CD14-positive monocyte (primary cell): ENCODE results near the gene TOR4A. TPM values are rescaled to one million over a fixed set of nuclear protein-coding genes. Genes with fewer than 3 reads are reported as not detected.

ENCODE experiments used
- DNase-seq, 3 donors: peaks; one replicate each; pipeline ENCODE4 v3.0.0-alpha.2; 2011 to 2022
- H2AFZ ChIP-seq: 2 replicates; pipeline ENCODE4 v1.6.0; 2012; ENCODE audit warnings: mild to moderate bottlenecking, low read depth, low read length, inconsistent platforms; ENCODE audit not compliant: insufficient read depth, poor library complexity, severe bottlenecking
- H3K27ac ChIP-seq, 2 donors: 1 replicate in 1 of 2; 2 replicates in 1 of 2; pipeline ENCODE4 v1.5.1; 2012 to 2013; ENCODE audit warnings: low read length in 2 of 2, control low read depth in 1 of 2, inconsistent platforms in 1 of 2, low read depth in 1 of 2, mild to moderate bottlenecking in 1 of 2
- H3K27me3 ChIP-seq, 2 donors: one replicate each; pipeline versions ENCODE4 v1.6.0 to v1.6.1; 2011 to 2013; ENCODE audit warnings: low read length in 2 of 2; ENCODE audit not compliant: control insufficient read depth in 2 of 2, insufficient read depth in 2 of 2
- H3K36me3 ChIP-seq, 2 donors: replicated peaks in 1 of 2; 1 replicate in 1 of 2; 2 replicates in 1 of 2; pipeline versions ENCODE4 v1.5.1 to v1.6.1; 2012 to 2013; ENCODE audit warnings: low read length in 2 of 2, control low read depth in 1 of 2, inconsistent platforms in 1 of 2, mild to moderate bottlenecking in 1 of 2; ENCODE audit not compliant: insufficient read depth in 2 of 2, control insufficient read depth in 1 of 2
- H3K4me1 ChIP-seq, 2 donors: 1 replicate in 1 of 2; 2 replicates in 1 of 2; pipeline versions ENCODE4 v1.5.1 to v1.6.1; 2012 to 2013; ENCODE audit warnings: low read length in 2 of 2, control low read depth in 1 of 2, inconsistent platforms in 1 of 2, mild to moderate bottlenecking in 1 of 2, moderate library complexity in 1 of 2; ENCODE audit not compliant: insufficient read depth in 2 of 2, control insufficient read depth in 1 of 2
- H3K4me2 ChIP-seq: replicated peaks from 2 replicates; pipeline ENCODE3; 2012; ENCODE audit warnings: low read length, moderate library complexity, mild to moderate bottlenecking; ENCODE audit not compliant: poor library complexity, severe bottlenecking; ENCODE audit errors: extremely low read depth
- H3K4me3 ChIP-seq, 3 experiments: fragments of 200-600 bp in 1 of 3; sonication (generic) in 1 of 3; replicated peaks in 1 of 3; 1 replicate in 2 of 3; 2 replicates in 1 of 3; pipeline ENCODE4 v1.5.1; 2011 to 2013; ENCODE audit warnings: low read length in 3 of 3, mild to moderate bottlenecking in 3 of 3, control low read depth in 2 of 3, low read depth in 2 of 3, inconsistent platforms in 1 of 3, moderate library complexity in 1 of 3
- H3K79me2 ChIP-seq: 2 replicates; pipeline ENCODE4 v1.6.0; 2012; ENCODE audit warnings: mild to moderate bottlenecking, control low read depth, inconsistent platforms, low read length, moderate library complexity; ENCODE audit not compliant: insufficient read depth
- H3K9ac ChIP-seq: 2 replicates; pipeline ENCODE4 v1.6.0; 2017; ENCODE audit warnings: low read length, mild to moderate bottlenecking; ENCODE audit not compliant: insufficient read depth, poor library complexity, severe bottlenecking
- H3K9me3 ChIP-seq, 2 donors: replicated peaks in 1 of 2; 1 replicate in 1 of 2; 2 replicates in 1 of 2; pipeline versions ENCODE4 v1.5.1 to v1.6.1; 2012 to 2013; ENCODE audit warnings: low read length in 2 of 2, control low read depth in 1 of 2; ENCODE audit not compliant: control insufficient read depth in 1 of 2, insufficient read depth in 1 of 2
- H4K20me1 ChIP-seq: 2 replicates; pipeline ENCODE4 v1.6.0; 2012; ENCODE audit warnings: mild to moderate bottlenecking, low read length, control low read depth, moderate library complexity; ENCODE audit not compliant: insufficient read depth
- H3K27ac Mint-ChIP-seq, 7 donors: one replicate each; pipeline ENCODE4 v1.8.0; 2020; ENCODE audit warnings: mild to moderate bottlenecking in 7 of 7, mixed read lengths in 7 of 7, moderate library complexity in 6 of 7, inconsistent platforms in 2 of 7
- H3K27me3 Mint-ChIP-seq, 3 donors: one replicate each; pipeline ENCODE4 v1.8.0; 2021 to 2022; ENCODE audit warnings: low read depth in 3 of 3, mild to moderate bottlenecking in 3 of 3, mixed read lengths in 3 of 3, moderate library complexity in 3 of 3, inconsistent platforms in 1 of 3
- H3K36me3 Mint-ChIP-seq, 2 donors: one replicate each; pipeline ENCODE4 v1.8.0; 2020; ENCODE audit warnings: mixed read lengths in 2 of 2, inconsistent platforms in 1 of 2, mild to moderate bottlenecking in 1 of 2
- H3K4me1 Mint-ChIP-seq: one replicate; pipeline ENCODE4 v1.8.0; 2020; ENCODE audit warnings: mild to moderate bottlenecking, mixed read lengths
- H3K4me3 Mint-ChIP-seq, 2 donors: one replicate each; pipeline ENCODE4 v1.8.0; 2020; ENCODE audit warnings: mild to moderate bottlenecking in 2 of 2, mixed read lengths in 2 of 2, moderate library complexity in 1 of 2
- H3K9me3 Mint-ChIP-seq, 7 donors: one replicate each; pipeline ENCODE4 v1.8.0; 2020 to 2022; ENCODE audit warnings: mixed read lengths in 7 of 7, mild to moderate bottlenecking in 6 of 7, moderate library complexity in 6 of 7, inconsistent platforms in 2 of 7
- WGBS: methylation state at CpG from one replicate; pipeline ENCODE4 v1.1.5; 2013; ENCODE audit warnings: missing lambda C conversion rate; ENCODE audit not compliant: insufficient coverage; 5-methylcytosine and 5-hydroxymethylcytosine counted together
- intact Hi-C, 2 donors: fragments of 100-400 bp; cut with micrococcal nuclease; formaldehyde crosslinking; loops; one replicate each; pipeline versions ENCODE4 v1.15.0 to v1.15.1; 2023
- polyA plus RNA-seq, 3 donors: library from polyadenylated mRNA; depleted of rRNA in 1 of 3; unstranded in 2 of 3; stranded (reverse) in 1 of 3; fragments of 300-500 nt in 2 of 3; fragments of >200 nt in 1 of 3; fragmentation: Illumina TruSeq in 2 of 3; gene quantifications; 1 replicate in 2 of 3; 2 replicates in 1 of 3; pipeline ENCODE4 v1.2.3, GENCODE V29; 2012 to 2021
- TF ChIP-seq, protein P1 (sequence below): fragments of 200-600 bp; IDR thresholded peaks from one replicate; pipeline ENCODE4 v1.8.0; 2022; ENCODE audit warnings: antibody characterized with exemption, mild to moderate bottlenecking

Gene TOR4A
- polyA plus RNA-seq, 3 donors: 13.7 to 17.6 (median 15.4) TPM

DNA sequence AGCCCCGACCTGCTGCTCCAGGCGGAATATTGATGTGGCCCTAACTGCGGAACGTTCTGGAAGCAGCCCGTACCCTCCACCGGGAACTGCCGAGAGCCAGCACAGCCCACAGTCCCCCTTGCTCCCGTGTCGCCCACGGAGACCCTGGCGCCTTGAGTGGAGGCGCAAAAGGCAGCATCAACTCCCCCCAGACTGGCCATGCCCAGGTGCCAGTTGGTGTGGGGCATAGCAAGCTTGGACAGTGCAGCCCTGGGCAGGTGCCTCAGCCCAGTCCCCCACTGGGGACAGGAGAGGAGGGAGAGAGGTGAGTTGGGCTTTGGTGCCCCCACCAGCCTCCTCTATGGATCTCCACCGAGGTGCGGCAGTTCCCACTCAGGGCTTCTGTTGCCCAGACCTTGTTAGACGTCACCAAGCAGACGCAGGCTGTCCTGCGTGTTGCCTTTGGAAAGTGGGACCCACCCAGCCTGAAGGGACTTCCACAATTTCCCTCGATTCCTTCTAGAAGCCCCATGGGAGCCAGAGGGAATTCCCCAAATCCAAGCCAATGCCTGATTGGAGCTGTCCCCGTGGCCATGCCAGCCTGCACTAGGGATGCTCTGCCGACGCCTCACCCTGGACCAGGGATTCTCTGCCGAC, 44.3 kb downstream of the TOR4A start:
- H3K27me3 Mint-ChIP-seq: peaks cover 0 to 6% (median 1%) of the 10 kb centered on the region in 3 donors
- Histone ChIP-seq H3K36me3 (no peaks in the 10 kb centered on the region), H3K9ac (no peak overlapping the region), H3K27ac (no peak overlapping the region), H3K27me3 (peaks cover 0 to 2% of the 10 kb centered on the region in 2 donors), H3K4me1 (peaks cover 22 to 26% of the 10 kb centered on the region in 2 donors), H4K20me1 (no peaks in the 10 kb centered on the region), H3K4me3 (no peak overlapping the region), H3K9me3 (no peaks in the 10 kb centered on the region), H2AFZ (no peak overlapping the region), H3K4me2 (no peak overlapping the region), H3K79me2 (no peaks in the 10 kb centered on the region)
- no peak overlapping the region for H3K27ac Mint-ChIP-seq
- peak in 1 of 3 donors; percentile 5 for DNase-seq
- no peak overlapping the region for H3K4me3 Mint-ChIP-seq
- TF ChIP-seq, protein P1, sequence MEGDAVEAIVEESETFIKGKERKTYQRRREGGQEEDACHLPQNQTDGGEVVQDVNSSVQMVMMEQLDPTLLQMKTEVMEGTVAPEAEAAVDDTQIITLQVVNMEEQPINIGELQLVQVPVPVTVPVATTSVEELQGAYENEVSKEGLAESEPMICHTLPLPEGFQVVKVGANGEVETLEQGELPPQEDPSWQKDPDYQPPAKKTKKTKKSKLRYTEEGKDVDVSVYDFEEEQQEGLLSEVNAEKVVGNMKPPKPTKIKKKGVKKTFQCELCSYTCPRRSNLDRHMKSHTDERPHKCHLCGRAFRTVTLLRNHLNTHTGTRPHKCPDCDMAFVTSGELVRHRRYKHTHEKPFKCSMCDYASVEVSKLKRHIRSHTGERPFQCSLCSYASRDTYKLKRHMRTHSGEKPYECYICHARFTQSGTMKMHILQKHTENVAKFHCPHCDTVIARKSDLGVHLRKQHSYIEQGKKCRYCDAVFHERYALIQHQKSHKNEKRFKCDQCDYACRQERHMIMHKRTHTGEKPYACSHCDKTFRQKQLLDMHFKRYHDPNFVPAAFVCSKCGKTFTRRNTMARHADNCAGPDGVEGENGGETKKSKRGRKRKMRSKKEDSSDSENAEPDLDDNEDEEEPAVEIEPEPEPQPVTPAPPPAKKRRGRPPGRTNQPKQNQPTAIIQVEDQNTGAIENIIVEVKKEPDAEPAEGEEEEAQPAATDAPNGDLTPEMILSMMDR: no peak
- WGBS: 96% methylated on average over 18 of the region's 22 CpGs
- intact Hi-C loops: no loop called here
- H3K36me3 Mint-ChIP-seq: peaks cover 0 to 1% of the 10 kb centered on the region in 2 donors
- H3K9me3 Mint-ChIP-seq: peaks cover 0 to 4% (median 3%) of the 10 kb centered on the region in 7 donors
- peaks cover 17% of the 10 kb centered on the region for H3K4me1 Mint-ChIP-seq

DNA sequence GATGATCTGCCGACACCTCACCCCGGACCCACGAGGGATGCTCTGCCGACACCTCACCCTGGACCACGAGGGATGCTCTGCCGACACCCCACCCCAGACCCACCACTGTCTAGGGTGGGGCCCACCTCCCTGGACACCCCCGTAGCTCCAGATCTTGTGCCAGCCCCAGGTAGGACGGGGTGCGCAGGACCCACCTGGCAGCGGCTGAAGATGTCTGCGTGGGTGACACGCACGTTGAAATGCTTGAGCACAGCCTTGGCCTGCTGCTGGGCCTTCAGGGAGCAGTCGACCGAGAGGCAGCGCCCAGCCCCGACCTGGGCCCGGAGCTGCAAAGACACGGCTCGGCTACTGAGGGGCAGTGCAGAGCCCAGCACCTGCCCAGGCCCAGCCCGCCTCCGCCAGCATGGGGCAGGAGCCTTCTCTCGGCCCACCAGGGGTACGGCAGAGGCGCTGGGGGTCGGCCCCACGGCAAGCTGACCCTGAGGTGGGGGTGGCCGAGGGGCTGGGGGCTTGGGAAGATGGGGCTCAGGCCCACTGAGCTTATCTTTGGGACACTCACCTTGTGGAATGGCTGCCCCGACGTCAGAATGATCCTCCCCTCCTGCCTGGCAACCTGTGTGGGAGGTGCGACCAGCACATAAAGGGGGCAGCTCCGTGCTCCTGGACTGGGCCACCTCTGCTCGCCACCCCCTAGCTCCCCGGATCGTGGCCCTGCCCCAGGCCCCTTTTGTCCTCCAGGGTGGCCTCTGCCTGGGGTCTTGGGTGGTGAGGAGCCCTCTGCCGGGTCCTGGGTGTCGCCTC, 46.2 kb downstream of the TOR4A start:
- peak overlapping the region in 1 of 7 donors; percentile 28 for H3K27ac Mint-ChIP-seq
- H3K27me3 Mint-ChIP-seq: peaks cover 0 to 1% (median 0%) of the 10 kb centered on the region in 3 donors
- H3K4me3 Mint-ChIP-seq: no peak overlapping the region

More for the DNA sequence above, 46.2 kb downstream of the TOR4A start:
- H2AFZ ChIP-seq: no peak overlapping the region
- peaks cover 0 to 2% of the 10 kb centered on the region in 2 donors for H3K36me3 Mint-ChIP-seq
- no peaks in the 10 kb centered on the region for H3K79me2 ChIP-seq
- no peak overlapping the region for H3K27ac ChIP-seq
- no peaks in the 10 kb centered on the region for H3K27me3 ChIP-seq
- peaks cover 28 to 30% of the 10 kb centered on the region in 2 donors for H3K4me1 ChIP-seq
- no peak overlapping the region for H3K4me3 ChIP-seq
- TF ChIP-seq, protein P1: no peak
- no peak overlapping the region for H3K9ac ChIP-seq
- intact Hi-C loops: no loop called here
- peak in 1 of 3 donors; percentile 3 for DNase-seq
- H3K4me1 Mint-ChIP-seq: peaks cover 22% of the 10 kb centered on the region
- H3K4me2 ChIP-seq: no peak overlapping the region
- H4K20me1 ChIP-seq: no peaks in the 10 kb centered on the region
- peaks cover 0 to 5% (median 3%) of the 10 kb centered on the region in 7 donors for H3K9me3 Mint-ChIP-seq
- 96% methylated on average over 28 of the region's 37 CpGs for WGBS
- H3K36me3 ChIP-seq: no peaks in the 10 kb centered on the region
- H3K9me3 ChIP-seq: peaks cover 0 to 2% of the 10 kb centered on the region in 2 donors
